Activated gamma-delta T cell treated with anti-CD3 and anti-CD28 coated beads, Interleukin-2, amount 50 U/mL, for 16 hours (primary cell): Measurements from ENCODE around the gene HIPK2.

Experiments used
- DNase-seq: peaks from one replicate; pipeline ENCODE4 v3.0.0-alpha.2; 2020; ENCODE audit warnings: low read depth

The HIPK2 gene

GRCh38 chr7:139733751-139734150 lies 44.0 kb downstream of the HIPK2 start:
- DNase-seq, result no peak

GRCh38 chr7:139732471-139733167 lies 45.2 kb downstream of the HIPK2 start:
- DNase-seq, result no peak

DNA sequence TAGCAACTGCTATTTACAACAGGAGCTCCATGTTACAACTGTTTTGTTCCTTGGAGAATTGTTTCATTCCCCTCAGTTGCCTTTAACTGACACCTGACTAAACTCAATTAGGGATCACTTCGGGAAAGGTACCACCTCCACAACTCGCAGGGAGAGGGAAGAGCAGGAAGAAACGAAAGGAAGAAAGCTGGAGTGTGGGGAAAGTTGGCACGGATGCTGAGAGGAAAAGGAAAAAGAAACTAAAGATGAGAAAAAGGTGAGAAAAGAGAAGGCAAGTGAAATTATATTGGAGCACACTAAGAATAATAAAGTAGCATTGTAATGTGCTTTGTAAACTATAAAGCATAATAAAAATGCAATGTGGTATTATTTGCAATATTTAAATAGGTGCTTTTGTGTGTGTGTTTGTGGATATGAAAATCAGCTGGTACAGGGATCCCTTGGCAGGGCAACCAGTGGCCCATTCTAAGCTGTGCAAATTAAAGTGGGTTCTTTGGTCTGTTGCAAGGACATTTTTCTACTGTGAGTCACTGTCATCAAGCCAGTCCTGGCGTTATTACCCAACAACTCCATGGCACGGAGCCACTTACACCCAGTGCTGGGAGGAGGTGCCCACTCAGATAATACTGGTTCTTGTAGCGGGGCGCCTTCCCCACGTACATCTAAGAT lies 45.9 kb downstream of the HIPK2 start:
- DNase-seq, result no peak

- no peak for DNase-seq
Measured at GRCh38 chr7:139730746-139731612, 46.8 kb downstream of the HIPK2 start.

DNA sequence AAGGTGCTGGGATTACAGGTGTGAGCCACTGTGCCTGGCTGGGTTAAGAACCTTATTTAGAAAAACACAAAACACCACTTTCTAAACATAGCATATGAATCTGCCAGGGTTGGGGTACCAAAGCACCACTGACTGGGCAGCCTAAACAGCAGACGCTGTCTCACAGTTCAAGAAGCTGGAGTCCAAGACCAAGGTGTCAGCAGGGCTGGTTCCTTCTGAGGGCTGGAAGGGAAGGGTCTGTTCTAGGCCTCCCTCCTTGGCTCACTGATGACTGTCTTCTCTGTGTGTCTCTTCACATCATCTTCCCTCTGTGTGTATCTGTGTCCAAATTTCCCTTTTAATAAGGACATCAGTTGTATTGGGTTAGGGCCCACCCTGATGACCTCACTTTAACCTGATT lies 49.6 kb downstream of the HIPK2 start:
- no peak for DNase-seq

GRCh38 chr7:139727151-139727705 lies 50.6 kb downstream of the HIPK2 start:
- no peak for DNase-seq

GRCh38 chr7:139726485-139726869 lies 51.3 kb downstream of the HIPK2 start:
- DNase-seq, result no peak

- DNase-seq, result no peak
Measured at GRCh38 chr7:139725858-139726484, 51.8 kb downstream of the HIPK2 start.

- DNase-seq, result no peak
Measured at GRCh38 chr7:139725077-139725476, 52.7 kb downstream of the HIPK2 start.

- DNase-seq, result no peak
Measured at GRCh38 chr7:139722604-139723003, 55.2 kb downstream of the HIPK2 start.

DNA sequence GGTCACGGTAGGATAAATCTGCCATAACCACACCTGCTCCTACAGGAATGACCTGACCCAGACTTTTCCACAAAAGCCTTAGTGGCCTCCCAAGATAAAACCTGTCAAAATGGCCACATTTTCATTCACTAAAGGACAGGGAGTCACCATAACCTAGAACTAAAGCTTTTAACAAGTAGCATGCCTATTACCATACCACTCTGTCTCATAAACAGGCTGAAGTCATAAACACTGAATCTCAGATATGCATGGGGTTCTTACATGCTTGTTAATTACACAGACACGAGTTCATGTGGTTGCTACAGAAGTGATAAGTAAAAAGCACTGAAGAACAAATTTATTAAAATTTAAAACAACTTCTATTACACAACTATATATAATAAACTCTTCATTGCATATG lies 56.0 kb downstream of the HIPK2 start:
- DNase-seq, result no peak

GRCh38 chr7:139721417-139721816 lies 56.4 kb downstream of the HIPK2 start:
- no peak for DNase-seq

- no peak for DNase-seq
Measured at GRCh38 chr7:139720705-139721231, 57.0 kb downstream of the HIPK2 start.

DNA sequence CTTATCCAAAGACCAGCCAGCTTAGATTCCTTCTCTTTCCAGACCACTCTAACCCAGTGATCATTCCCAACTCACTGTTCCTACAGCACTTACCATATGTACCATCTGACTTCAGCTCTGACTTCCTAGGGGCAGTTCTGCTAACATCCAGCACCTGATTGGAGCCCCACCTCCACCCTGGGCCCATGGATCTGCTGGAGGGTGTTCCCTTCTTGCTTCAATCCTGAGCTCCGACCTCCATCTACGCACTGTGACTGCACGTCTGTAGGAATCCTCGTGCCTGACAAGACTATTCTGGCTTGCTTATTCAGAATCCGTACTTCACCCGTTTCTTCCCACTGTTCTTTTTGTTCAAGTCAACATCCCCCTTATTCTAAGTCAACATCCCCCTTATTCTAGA lies 57.6 kb downstream of the HIPK2 start:
- DNase-seq, result no peak

DNA sequence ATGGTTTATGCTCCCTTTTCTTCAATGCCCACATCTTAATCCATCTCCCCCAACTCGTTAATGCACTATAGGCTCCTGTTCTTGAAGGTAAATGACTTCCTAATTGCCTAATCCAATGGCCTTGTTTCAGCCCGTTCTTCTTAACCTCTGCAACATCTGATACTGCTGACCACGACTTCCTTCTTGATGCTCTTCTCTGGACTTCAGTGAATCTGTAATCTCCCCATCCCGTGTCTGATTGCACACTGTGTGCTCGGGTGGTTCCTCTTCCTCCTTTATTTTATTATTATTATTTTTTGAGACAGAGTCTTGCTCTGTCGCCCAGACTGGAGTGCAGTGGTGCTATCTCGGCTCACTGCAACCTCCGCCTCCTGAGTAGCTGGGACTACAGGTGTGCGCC lies 58.9 kb downstream of the HIPK2 start:
- DNase-seq, result no peak

DNA sequence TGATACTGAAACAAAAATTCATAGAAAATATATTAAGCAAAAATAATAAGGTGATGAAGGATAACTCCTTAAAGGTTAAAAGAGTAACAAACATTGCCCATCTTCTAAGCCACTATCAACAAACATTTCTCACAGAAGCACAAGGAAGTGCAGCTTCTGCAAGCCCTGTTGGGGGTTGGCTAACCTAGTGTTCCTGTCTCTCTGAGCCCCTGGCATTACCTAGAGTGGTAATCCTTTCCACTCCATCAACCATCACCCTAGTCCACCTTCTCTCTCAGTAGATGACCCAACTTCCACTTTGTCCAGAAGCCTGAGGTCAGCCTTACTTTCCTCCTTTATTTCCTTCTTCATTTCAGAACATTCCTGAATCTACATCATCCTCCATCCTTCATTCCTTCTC lies 59.7 kb downstream of the HIPK2 start:
- no peak for DNase-seq

DNA sequence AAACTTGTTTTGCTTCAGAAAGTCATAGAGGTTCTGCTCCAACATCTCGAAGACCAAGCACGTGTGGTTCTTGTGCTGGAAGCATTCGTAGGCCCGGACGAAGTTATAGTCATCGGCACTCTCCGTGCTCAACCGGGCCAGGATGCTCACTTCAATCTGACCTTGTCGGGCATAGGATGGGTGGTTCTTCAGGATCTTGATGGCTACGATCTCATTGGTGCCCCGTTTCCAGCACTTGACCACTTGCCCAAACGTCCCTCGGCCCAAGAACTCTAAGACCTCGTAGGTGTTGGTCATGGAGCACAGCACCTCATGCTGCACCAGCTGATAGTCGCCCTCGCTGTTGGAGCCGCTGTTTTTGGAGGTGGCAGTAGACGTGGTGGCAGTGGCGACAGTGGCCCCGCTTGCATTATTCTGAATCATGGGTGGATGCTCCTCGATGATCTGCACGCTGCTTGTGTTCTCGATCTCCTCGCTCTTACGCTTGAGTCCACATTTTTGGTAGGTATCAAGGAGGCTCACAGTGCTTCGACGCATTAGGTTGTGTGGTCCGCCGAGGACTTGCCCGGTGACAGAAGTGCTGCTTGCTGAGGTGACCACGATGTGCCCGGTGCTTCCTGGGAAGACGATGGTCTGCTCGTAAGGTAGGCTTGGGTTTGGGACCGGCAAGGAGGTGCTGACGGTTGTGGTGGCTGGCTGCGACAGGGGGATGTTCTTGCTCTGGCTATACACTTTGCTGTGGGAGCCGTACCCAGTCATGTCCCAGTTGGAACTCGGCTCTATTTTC lies 61.4 kb downstream of the HIPK2 start:
- DNase-seq, result no peak

- no peak for DNase-seq
Measured at GRCh38 chr7:139715194-139715815, 62.5 kb downstream of the HIPK2 start.

- DNase-seq, result no peak
Measured at GRCh38 chr7:139714163-139714901, 63.5 kb downstream of the HIPK2 start.
